Mucosa of stomach (tissue), 1 donor: ENCODE measurements around the gene INHBE.
"Not testable (repeated sequence)": the region's sequence is repeated elsewhere in the genome, so short reads cannot be mapped to it uniquely, and the experiment has no call there.

Experiments
- H3K27me3 ChIP-seq: one replicate; pipeline ENCODE4 v1.7.0; 2013; ENCODE audit warnings: mild to moderate bottlenecking, low read length; ENCODE audit not compliant: control insufficient read depth, insufficient read depth
- H3K36me3 ChIP-seq: one replicate; pipeline ENCODE4 v1.7.0; 2013; ENCODE audit warnings: low read length; ENCODE audit not compliant: control insufficient read depth, insufficient read depth
- H3K4me1 ChIP-seq: one replicate; pipeline ENCODE4 v1.7.0; 2013; ENCODE audit warnings: mild to moderate bottlenecking, low read length; ENCODE audit not compliant: control insufficient read depth, insufficient read depth
- H3K4me3 ChIP-seq: one replicate; pipeline ENCODE4 v1.7.0; 2013; ENCODE audit warnings: low read length
- H3K9ac ChIP-seq: one replicate; pipeline ENCODE4 v1.7.0; 2013; ENCODE audit warnings: mild to moderate bottlenecking, low read length, moderate library complexity
- H3K9me3 ChIP-seq: one replicate; pipeline ENCODE4 v1.7.0; 2013; ENCODE audit warnings: mild to moderate bottlenecking, low read length, moderate library complexity; ENCODE audit not compliant: control insufficient read depth
- donor health status: Pancreatic carcinoma.

Gene INHBE

GRCh38 chr12:57485695-57486094, 30.6 kb downstream of the INHBE start:
- Histone ChIP-seq H3K27me3 (peaks cover 5% of the 10 kb centered on the region), H3K4me3 (no peak overlapping the region), H3K9me3 (no peaks in the 10 kb centered on the region), H3K36me3 (peaks cover 3% of the 10 kb centered on the region), H3K4me1 (peaks cover 8% of the 10 kb centered on the region), H3K9ac (no peak overlapping the region)

- Histone ChIP-seq H3K9me3 (no peaks in the 10 kb centered on the region), H3K4me3 (no peak overlapping the region), H3K27me3 (no peaks in the 10 kb centered on the region), H3K9ac (no peak overlapping the region), H3K4me1 (peaks cover 8% of the 10 kb centered on the region), H3K36me3 (peaks cover 3% of the 10 kb centered on the region)
Observed at GRCh38 chr12:57487055-57487596, 32.0 kb downstream of the INHBE start.

GRCh38 chr12:57487597-57488401, 32.7 kb downstream of the INHBE start, which contains the start of gene MARS1:
Gene MARS1, plus strand, starts transcription at chr12:57488068. Its CDS starts 23 bp downstream, at chr12:57488091.
- no peaks in the 10 kb centered on the region for H3K27me3 ChIP-seq
- no peaks in the 10 kb centered on the region for H3K9me3 ChIP-seq
- peaks cover 6% of the 10 kb centered on the region for H3K36me3 ChIP-seq
- peak within 1 kb of the TSS; percentile 70 for H3K4me3 ChIP-seq
- H3K4me1 ChIP-seq: peaks cover 8% of the 10 kb centered on the region
- H3K9ac ChIP-seq: peak within 1 kb of the TSS; percentile 72

GRCh38 chr12:57488402-57489156, 33.5 kb downstream of the INHBE start:
- peak overlapping the region; percentile 72 for H3K9ac ChIP-seq
- H3K4me1 ChIP-seq: peaks cover 8% of the 10 kb centered on the region
- no peaks in the 10 kb centered on the region for H3K9me3 ChIP-seq
- H3K36me3 ChIP-seq: peaks cover 7% of the 10 kb centered on the region
- H3K27me3 ChIP-seq: no peaks in the 10 kb centered on the region
- H3K4me3 ChIP-seq: peak overlapping the region; percentile 70

GRCh38 chr12:57489157-57489641, 34.1 kb downstream of the INHBE start:
- Histone ChIP-seq H3K9me3 (no peaks in the 10 kb centered on the region), H3K4me1 (peaks cover 8% of the 10 kb centered on the region), H3K4me3 (no peak overlapping the region), H3K36me3 (peaks cover 7% of the 10 kb centered on the region), H3K9ac (peak overlapping the region; percentile 72), H3K27me3 (no peaks in the 10 kb centered on the region)

GRCh38 chr12:57490126-57490525, 35.0 kb downstream of the INHBE start:
- H3K36me3 ChIP-seq: peaks cover 7% of the 10 kb centered on the region
- no peak overlapping the region for H3K4me3 ChIP-seq
- H3K9me3 ChIP-seq: no peaks in the 10 kb centered on the region
- no peak overlapping the region for H3K9ac ChIP-seq
- H3K4me1 ChIP-seq: peaks cover 8% of the 10 kb centered on the region
- H3K27me3 ChIP-seq: no peaks in the 10 kb centered on the region

GRCh38 chr12:57491393-57492280, 36.5 kb downstream of the INHBE start:
- Histone ChIP-seq H3K27me3 (no peaks in the 10 kb centered on the region), H3K9ac (no peak overlapping the region), H3K9me3 (no peaks in the 10 kb centered on the region), H3K36me3 (peaks cover 7% of the 10 kb centered on the region), H3K4me1 (peaks cover 8% of the 10 kb centered on the region), H3K4me3 (no peak overlapping the region)

- peaks cover 13% of the 10 kb centered on the region for H3K36me3 ChIP-seq
- not testable (repeated sequence) for H3K27me3 ChIP-seq, H3K4me1 ChIP-seq, H3K9ac ChIP-seq, H3K4me3 ChIP-seq, H3K9me3 ChIP-seq
Observed at GRCh38 chr12:57495051-57495701, 40.1 kb downstream of the INHBE start.

GRCh38 chr12:57496822-57497221, 41.7 kb downstream of the INHBE start:
- H3K9me3 ChIP-seq: no peaks in the 10 kb centered on the region
- H3K4me3 ChIP-seq: no peak overlapping the region
- no peaks in the 10 kb centered on the region for H3K27me3 ChIP-seq
- H3K4me1 ChIP-seq: no peaks in the 10 kb centered on the region
- no peak overlapping the region for H3K9ac ChIP-seq
- peaks cover 16% of the 10 kb centered on the region for H3K36me3 ChIP-seq

- no peaks in the 10 kb centered on the region for H3K27me3 ChIP-seq
- H3K9ac ChIP-seq: no peak overlapping the region
- no peaks in the 10 kb centered on the region for H3K4me1 ChIP-seq
- H3K9me3 ChIP-seq: no peaks in the 10 kb centered on the region
- H3K36me3 ChIP-seq: peaks cover 16% of the 10 kb centered on the region
- H3K4me3 ChIP-seq: no peak overlapping the region
Observed at GRCh38 chr12:57497223-57498131, 42.4 kb downstream of the INHBE start.
